Suprapubic skin (tissue), 4 donors: Measurements from ENCODE around the gene FMNL2.

ENCODE experiments used
- EP300 ChIP-seq: sonication (generic); formaldehyde crosslinking; IDR thresholded peaks from one replicate; pipeline ENCODE4 v1.6.1; 2017; ENCODE audit warnings: antibody characterized with exemption
- POLR2A ChIP-seq, 2 donors: fragments of 450-650 bp; IDR thresholded peaks; one replicate each; pipeline ENCODE4 v1.6.1; 2017; ENCODE audit warnings: antibody characterized with exemption in 2 of 2, mild to moderate bottlenecking in 2 of 2, moderate library complexity in 2 of 2
- POLR2AphosphoS5 ChIP-seq, 3 donors: sonication (generic); formaldehyde crosslinking; IDR thresholded peaks; one replicate each; pipeline ENCODE4 v1.6.1; 2017; ENCODE audit warnings: antibody characterized with exemption in 3 of 3
- TF ChIP-seq, protein P1 (sequence below), 2 donors: fragments of 200-600 bp in 1 of 2; fragments of 450-650 bp in 1 of 2; sonication (generic) in 1 of 2; IDR thresholded peaks; one replicate each; pipeline ENCODE4 v1.5.1; 2016 to 2019; ENCODE audit warnings: antibody characterized with exemption in 2 of 2, mild to moderate bottlenecking in 1 of 2, moderate library complexity in 1 of 2

DNA sequence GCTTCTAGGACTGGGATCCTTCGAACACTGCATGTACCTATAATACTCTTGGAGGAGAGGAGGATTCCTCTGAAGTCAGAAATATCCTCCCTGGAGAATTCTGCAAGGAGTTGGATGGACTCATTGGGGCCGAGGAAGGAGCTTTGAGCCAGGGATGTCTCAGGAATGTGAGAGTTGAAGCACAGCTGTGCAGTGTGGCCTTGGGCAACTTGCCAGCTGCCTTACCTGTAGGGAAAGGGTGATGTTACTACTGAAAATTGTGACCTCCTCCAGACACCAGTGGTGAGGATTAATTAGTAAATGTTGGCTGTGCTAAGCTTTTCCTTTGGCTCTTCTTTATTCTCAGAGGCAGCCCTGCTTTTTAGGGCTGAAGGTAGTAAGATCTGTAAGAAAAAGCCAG is 41.4 kb downstream of the FMNL2 start:
- TF ChIP-seq, protein P1, sequence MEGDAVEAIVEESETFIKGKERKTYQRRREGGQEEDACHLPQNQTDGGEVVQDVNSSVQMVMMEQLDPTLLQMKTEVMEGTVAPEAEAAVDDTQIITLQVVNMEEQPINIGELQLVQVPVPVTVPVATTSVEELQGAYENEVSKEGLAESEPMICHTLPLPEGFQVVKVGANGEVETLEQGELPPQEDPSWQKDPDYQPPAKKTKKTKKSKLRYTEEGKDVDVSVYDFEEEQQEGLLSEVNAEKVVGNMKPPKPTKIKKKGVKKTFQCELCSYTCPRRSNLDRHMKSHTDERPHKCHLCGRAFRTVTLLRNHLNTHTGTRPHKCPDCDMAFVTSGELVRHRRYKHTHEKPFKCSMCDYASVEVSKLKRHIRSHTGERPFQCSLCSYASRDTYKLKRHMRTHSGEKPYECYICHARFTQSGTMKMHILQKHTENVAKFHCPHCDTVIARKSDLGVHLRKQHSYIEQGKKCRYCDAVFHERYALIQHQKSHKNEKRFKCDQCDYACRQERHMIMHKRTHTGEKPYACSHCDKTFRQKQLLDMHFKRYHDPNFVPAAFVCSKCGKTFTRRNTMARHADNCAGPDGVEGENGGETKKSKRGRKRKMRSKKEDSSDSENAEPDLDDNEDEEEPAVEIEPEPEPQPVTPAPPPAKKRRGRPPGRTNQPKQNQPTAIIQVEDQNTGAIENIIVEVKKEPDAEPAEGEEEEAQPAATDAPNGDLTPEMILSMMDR (IDR thresholded peaks at IDR 0.05), result no peak
- TF ChIP-seq POLR2AphosphoS5 (IDR thresholded peaks at IDR 0.05), result no peak
- no peak for TF ChIP-seq POLR2A (IDR thresholded peaks at IDR 0.05)
- no peak for TF ChIP-seq EP300
